Right lobe of liver (tissue), 4 donors: ENCODE measurements around the gene IRF2BP2.

Experiments
- POLR2A ChIP-seq: fragments of 450-650 bp; IDR thresholded peaks from one replicate; pipeline ENCODE4 v1.6.1; 2017; ENCODE audit warnings: antibody characterized with exemption, mild to moderate bottlenecking
- TF ChIP-seq, protein P1 (sequence below), 4 donors: fragments of 200-600 bp in 3 of 4; fragments of 450-650 bp in 1 of 4; IDR thresholded peaks; one replicate each; pipeline versions ENCODE4 v1.5.1 to v1.8.0; 2016 to 2022; ENCODE audit warnings: antibody characterized with exemption in 4 of 4, mild to moderate bottlenecking in 2 of 4
- donor health status: DM: no; HTN: no; CAD: no.
- donor health status: DM: no; HTN: no; CAD: no.
- donor health status: DM: no; HTN: yes; CAD: no.

DNA sequence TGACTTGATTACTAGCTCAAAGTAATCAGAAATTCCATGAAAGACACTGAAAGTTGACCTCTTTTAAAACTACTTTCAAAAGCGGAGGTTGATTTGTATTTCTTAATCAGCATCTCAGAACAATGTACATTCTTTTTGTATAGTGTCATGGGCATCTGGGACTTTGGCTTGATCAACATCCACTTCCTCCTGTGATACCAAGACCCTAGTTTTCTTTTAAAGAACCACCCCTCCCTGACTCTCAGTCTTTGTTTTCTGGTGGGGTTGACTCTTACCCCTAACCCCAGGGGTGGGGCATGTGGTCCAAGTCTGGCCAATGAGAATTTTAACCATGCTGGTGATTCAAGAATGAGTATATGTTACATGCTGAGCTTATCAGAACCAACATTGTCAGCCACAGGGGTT, 21.7 kb upstream of the IRF2BP2 start:
- TF ChIP-seq, protein P1, sequence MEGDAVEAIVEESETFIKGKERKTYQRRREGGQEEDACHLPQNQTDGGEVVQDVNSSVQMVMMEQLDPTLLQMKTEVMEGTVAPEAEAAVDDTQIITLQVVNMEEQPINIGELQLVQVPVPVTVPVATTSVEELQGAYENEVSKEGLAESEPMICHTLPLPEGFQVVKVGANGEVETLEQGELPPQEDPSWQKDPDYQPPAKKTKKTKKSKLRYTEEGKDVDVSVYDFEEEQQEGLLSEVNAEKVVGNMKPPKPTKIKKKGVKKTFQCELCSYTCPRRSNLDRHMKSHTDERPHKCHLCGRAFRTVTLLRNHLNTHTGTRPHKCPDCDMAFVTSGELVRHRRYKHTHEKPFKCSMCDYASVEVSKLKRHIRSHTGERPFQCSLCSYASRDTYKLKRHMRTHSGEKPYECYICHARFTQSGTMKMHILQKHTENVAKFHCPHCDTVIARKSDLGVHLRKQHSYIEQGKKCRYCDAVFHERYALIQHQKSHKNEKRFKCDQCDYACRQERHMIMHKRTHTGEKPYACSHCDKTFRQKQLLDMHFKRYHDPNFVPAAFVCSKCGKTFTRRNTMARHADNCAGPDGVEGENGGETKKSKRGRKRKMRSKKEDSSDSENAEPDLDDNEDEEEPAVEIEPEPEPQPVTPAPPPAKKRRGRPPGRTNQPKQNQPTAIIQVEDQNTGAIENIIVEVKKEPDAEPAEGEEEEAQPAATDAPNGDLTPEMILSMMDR (IDR thresholded peaks at IDR 0.05), result no peak
- TF ChIP-seq POLR2A, result no peak
